PC-9 (cell line): ENCODE results near the gene PIBF1. TPM values are rescaled to one million over a fixed set of nuclear protein-coding genes. Genes with fewer than 3 reads are reported as not detected.
"Not testable (repeated sequence)": the region's sequence is repeated elsewhere in the genome, so short reads cannot be mapped to it uniquely, and the experiment has no call there.

Experiments used
- BruUV-seq: library from RNA; stranded (reverse); fragments of 400-500 nt; replicated peaks from 2 replicates; lab custom pipeline; 2021; lab: Mats Ljungman, UMichigan
- CTCF ChIA-PET: fragments of 300-600 bp; sonication (Branson Sonifier 250); formaldehyde crosslinking; loops from one replicate; lab custom pipeline; 2022; ENCODE audit warnings: antibody characterized with exemption; lab: Charles Lee
- POLR2A ChIA-PET: fragments of 300-600 bp; sonication (Branson Sonifier 250); formaldehyde crosslinking; loops from one replicate; lab custom pipeline; 2022; ENCODE audit warnings: antibody characterized with exemption; ENCODE audit not compliant: unreplicated experiment; lab: Charles Lee
- DNase-seq, 2 experiments: peaks; one replicate each; pipeline versions ENCODE4 v3.0.0 to v3.0.0-alpha.2; 2015 to 2022; ENCODE audit warnings: mixed read lengths in 1 of 2
- H2AFZ ChIP-seq: fragments of 200-600 bp; sonication (generic); 2 replicates; pipeline ENCODE4 v1.8.1; 2017; ENCODE audit warnings: antibody characterized with exemption
- H3F3A ChIP-seq: fragments of 200-600 bp; sonication (generic); 2 replicates; pipeline ENCODE4 v1.8.1; 2017; ENCODE audit warnings: antibody characterized with exemption, mild to moderate bottlenecking, low read depth; ENCODE audit not compliant: insufficient read depth
- H3K27ac ChIP-seq: fragments of 200-600 bp; sonication (generic); 2 replicates; pipeline ENCODE4 v1.6.1; 2016; ENCODE audit warnings: mixed run types
- H3K27me3 ChIP-seq: fragments of 200-600 bp; sonication (generic); 2 replicates; pipeline ENCODE4 v1.6.1; 2016; ENCODE audit warnings: low read depth, mixed run types; ENCODE audit not compliant: insufficient read depth
- H3K36me3 ChIP-seq: fragments of 200-600 bp; sonication (generic); 2 replicates; pipeline ENCODE4 v1.6.1; 2016; ENCODE audit warnings: low read depth, mixed run types
- H3K4me1 ChIP-seq: fragments of 200-600 bp; sonication (generic); replicated peaks from 2 replicates; pipeline ENCODE4 v1.6.1; 2016; ENCODE audit warnings: mixed run types; ENCODE audit not compliant: insufficient read depth
- H3K4me2 ChIP-seq: fragments of 200-600 bp; sonication (generic); 2 replicates; pipeline ENCODE4 v1.6.1; 2017; ENCODE audit warnings: mixed run types
- H3K4me3 ChIP-seq: fragments of 200-600 bp; sonication (generic); 2 replicates; pipeline ENCODE4 v1.6.1; 2016; ENCODE audit warnings: mixed run types
- H3K79me2 ChIP-seq: fragments of 200-600 bp; sonication (generic); 2 replicates; pipeline ENCODE4 v1.6.1; 2017; ENCODE audit warnings: low read depth, mixed run types
- H3K9me2 ChIP-seq: fragments of 200-600 bp; sonication (generic); 2 replicates; pipeline ENCODE4 v1.8.1; 2017; ENCODE audit warnings: mild to moderate bottlenecking; ENCODE audit not compliant: insufficient read depth
- H3K9me3 ChIP-seq: fragments of 200-600 bp; sonication (generic); 2 replicates; pipeline ENCODE4 v1.8.1; 2016; ENCODE audit warnings: low read depth; ENCODE audit not compliant: insufficient read depth
- H4K20me1 ChIP-seq: fragments of 200-600 bp; sonication (generic); 2 replicates; pipeline ENCODE4 v1.8.1; 2017; ENCODE audit not compliant: insufficient read depth
- EZH2 ChIP-seq: fragments of 200-600 bp; sonication (generic); IDR thresholded peaks from 2 replicates; pipeline ENCODE4 v1.8.0; 2017; ENCODE audit warnings: antibody characterized with exemption, low read depth
- intact Hi-C: fragments of 100-400 bp; cut with micrococcal nuclease; formaldehyde crosslinking; loops from one replicate; pipeline ENCODE4 v1.10.0; 2022; ENCODE audit not compliant: unreplicated experiment
- total RNA-seq: library from RNA; stranded (reverse); gene quantifications from 2 replicates; pipeline ENCODE4 v1.2.3, GENCODE V29; 2021
- TF ChIP-seq, protein P1 (sequence below): fragments of 200-600 bp; sonication (generic); conservative IDR thresholded peaks from 2 replicates; pipeline ENCODE4 v1.6.1; 2017; ENCODE audit warnings: mixed run types, antibody characterized with exemption, mild to moderate bottlenecking, moderate library complexity

PIBF1 gene
- total RNA-seq, 1 experiment from 2014 or later, result 20.3 TPM

DNA sequence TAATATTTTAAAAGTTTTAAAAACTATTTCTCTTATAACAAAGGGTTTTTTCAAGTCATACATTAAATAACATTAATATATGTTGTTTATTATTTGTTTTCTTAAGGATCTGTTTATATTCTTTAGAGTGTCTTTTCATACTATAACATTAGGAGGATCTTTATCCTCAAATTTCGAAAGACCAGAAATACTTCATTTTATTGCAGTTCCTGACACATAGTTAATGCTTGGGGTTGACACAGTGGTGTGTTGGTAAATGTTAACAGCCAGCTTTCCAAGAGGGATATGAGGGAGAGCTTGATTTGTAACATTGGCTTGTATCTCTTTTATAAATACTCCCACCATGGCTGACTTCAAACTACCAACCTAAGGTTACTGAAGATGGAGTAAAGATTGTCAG is 150.3 kb downstream of the PIBF1 start:
- H3K27ac ChIP-seq, result no peak overlapping the region
- no peaks in the 10 kb centered on the region for H4K20me1 ChIP-seq
- H2AFZ ChIP-seq, result no peak overlapping the region
- DNase-seq, result no peak
- no peaks in the 10 kb centered on the region for H3K9me3 ChIP-seq
- no peaks in the 10 kb centered on the region for H3F3A ChIP-seq
- H3K36me3 ChIP-seq, result 0 out of 2 replicates have a peak, but pooled peaks cover 5% of the 10 kb centered on the region
- H3K27me3 ChIP-seq, result no peaks in the 10 kb centered on the region
- no TSS peak for BruUV-seq
- POLR2A ChIA-PET, result no interaction called here
- no peak overlapping the region for H3K4me3 ChIP-seq
- H3K4me1 ChIP-seq, result peaks cover 10% of the 10 kb centered on the region; the same call in 1 of the 2 replicates
- intact Hi-C loops, result no loop called here
- no peak for TF ChIP-seq EZH2
- TF ChIP-seq, protein P1, sequence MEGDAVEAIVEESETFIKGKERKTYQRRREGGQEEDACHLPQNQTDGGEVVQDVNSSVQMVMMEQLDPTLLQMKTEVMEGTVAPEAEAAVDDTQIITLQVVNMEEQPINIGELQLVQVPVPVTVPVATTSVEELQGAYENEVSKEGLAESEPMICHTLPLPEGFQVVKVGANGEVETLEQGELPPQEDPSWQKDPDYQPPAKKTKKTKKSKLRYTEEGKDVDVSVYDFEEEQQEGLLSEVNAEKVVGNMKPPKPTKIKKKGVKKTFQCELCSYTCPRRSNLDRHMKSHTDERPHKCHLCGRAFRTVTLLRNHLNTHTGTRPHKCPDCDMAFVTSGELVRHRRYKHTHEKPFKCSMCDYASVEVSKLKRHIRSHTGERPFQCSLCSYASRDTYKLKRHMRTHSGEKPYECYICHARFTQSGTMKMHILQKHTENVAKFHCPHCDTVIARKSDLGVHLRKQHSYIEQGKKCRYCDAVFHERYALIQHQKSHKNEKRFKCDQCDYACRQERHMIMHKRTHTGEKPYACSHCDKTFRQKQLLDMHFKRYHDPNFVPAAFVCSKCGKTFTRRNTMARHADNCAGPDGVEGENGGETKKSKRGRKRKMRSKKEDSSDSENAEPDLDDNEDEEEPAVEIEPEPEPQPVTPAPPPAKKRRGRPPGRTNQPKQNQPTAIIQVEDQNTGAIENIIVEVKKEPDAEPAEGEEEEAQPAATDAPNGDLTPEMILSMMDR, result no peak
- no peaks in the 10 kb centered on the region for H3K79me2 ChIP-seq
- CTCF ChIA-PET, result no interaction called here
- H3K9me2 ChIP-seq, result no peaks in the 10 kb centered on the region
- no peak overlapping the region for H3K4me2 ChIP-seq

DNA sequence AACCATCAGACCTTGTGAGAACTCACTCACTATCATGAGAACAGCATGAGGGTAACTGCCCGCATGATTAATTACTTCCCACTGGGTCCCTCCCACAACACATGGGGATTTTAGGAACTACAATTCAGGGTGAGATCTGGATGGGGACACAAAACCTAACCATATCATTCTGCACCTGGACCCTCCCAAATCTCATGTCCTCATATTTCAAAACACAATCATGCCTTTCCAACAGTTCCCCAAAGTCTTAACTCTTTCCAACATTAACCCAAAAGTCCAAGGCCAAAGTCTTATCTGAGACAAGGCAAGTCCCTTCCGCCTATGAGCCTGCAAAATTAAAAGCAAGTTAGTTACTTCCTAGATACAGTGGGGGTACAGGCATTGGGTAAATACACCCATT is 164.3 kb downstream of the PIBF1 start:
- H3K79me2 ChIP-seq, H3K4me2 ChIP-seq, CTCF ChIA-PET, BruUV-seq, H3K4me3 ChIP-seq, H3K4me1 ChIP-seq, POLR2A ChIA-PET, intact Hi-C loops, H3K27me3 ChIP-seq, H4K20me1 ChIP-seq, H3K9me3 ChIP-seq, H3K36me3 ChIP-seq, DNase-seq, H3K27ac ChIP-seq, H3F3A ChIP-seq, H2AFZ ChIP-seq, H3K9me2 ChIP-seq: not testable (repeated sequence)

DNA sequence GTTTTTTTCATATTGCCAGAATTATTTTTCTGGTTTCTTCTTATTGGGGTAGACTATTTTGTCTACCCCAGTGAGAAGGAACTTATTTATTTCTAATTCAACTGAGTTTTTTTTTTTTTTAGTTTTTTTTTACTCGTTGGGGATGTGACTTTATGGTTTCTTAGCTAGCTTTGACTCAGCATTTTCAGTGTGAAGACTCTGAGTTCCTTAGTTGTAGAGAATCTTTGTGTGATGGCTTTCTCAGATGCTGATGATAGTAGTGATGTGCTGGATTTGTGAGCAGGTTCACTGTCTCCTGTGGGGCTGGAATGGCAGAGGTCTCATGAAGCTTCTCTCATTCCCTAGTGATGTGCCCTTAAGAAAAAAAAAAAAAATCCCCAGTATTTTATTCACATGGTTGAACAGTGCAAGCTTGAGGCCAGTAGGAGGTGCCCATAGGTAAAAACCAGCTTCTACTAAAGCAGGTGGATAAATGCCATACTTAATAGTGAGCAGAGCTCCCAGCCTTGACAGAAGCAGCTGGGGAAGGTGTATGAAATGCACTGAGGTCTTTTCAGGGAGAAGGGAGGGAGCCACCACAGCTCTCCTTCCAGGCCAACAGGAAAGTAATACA is 170.7 kb downstream of the PIBF1 start:
- no peak overlapping the region for H3K27ac ChIP-seq
- no peak overlapping the region for H3K4me3 ChIP-seq
- intact Hi-C loops, result no loop called here
- ChIA-PET POLR2A (interaction anchor here (0.6 kb wide), 2 partner anchors 8 to 785 kb away, joined by 5 to 9 read pairs; no protein-coding TSS in a partner anchor), CTCF (interaction anchor here (0.5 to 0.6 kb wide), 4 partner anchors 12 to 343 kb away, joined by 3 to 6 read pairs (median 4); no protein-coding TSS in a partner anchor)
- no peaks in the 10 kb centered on the region for H3F3A ChIP-seq
- no peaks in the 10 kb centered on the region for H3K27me3 ChIP-seq
- no peaks in the 10 kb centered on the region for H3K9me2 ChIP-seq
- no TSS peak for BruUV-seq
- DNase-seq, result no peak
- H3K9me3 ChIP-seq, result peaks cover 4% of the 10 kb centered on the region; the same call in 1 of the 2 replicates
- no peak for TF ChIP-seq EZH2
- TF ChIP-seq, protein P1, result no peak
- no peak overlapping the region for H3K4me2 ChIP-seq
- no peaks in the 10 kb centered on the region for H3K4me1 ChIP-seq
- H2AFZ ChIP-seq, result no peak overlapping the region
- H4K20me1 ChIP-seq, result no peaks in the 10 kb centered on the region
- H3K79me2 ChIP-seq, result no peaks in the 10 kb centered on the region
- no peaks in the 10 kb centered on the region; the same call in 1 of the 2 replicates for H3K36me3 ChIP-seq
